IMR-90 (cell line): ENCODE results near the gene BRINP1. TPM values are rescaled to one million over a fixed set of nuclear protein-coding genes. Genes with fewer than 3 reads are reported as not detected.

Source experiments
- ATAC-seq: fragments of 200-7000 bp; cut with Tn5 transposase; 2 replicates; pipeline ENCODE4 v1.9.1; 2020; ENCODE audit warnings: low read depth, mild to moderate bottlenecking, moderate library complexity
- BruUV-seq: library from RNA; stranded (reverse); fragments of 400-500 nt; replicated peaks from 2 replicates; lab custom pipeline; 2021; lab: Mats Ljungman, UMichigan
- CTCF ChIA-PET: fragments of 300-600 bp; formaldehyde crosslinking; extraction: SDS; loops from one replicate; lab custom pipeline; 2021; ENCODE audit warnings: antibody characterized with exemption; lab: Yijun Ruan, JAX
- POLR2A ChIA-PET: fragments of 300-600 bp; sonication (Branson Sonifier 250); formaldehyde crosslinking; loops from one replicate; lab custom pipeline; 2022; ENCODE audit warnings: antibody characterized with exemption; ENCODE audit not compliant: unreplicated experiment; lab: Charles Lee
- DNase-seq: peaks from one replicate; pipeline ENCODE4 v3.0.0; 2013
- H2AFZ ChIP-seq: replicated peaks from 2 replicates; pipeline ENCODE3; 2013; ENCODE audit warnings: low read length, mild to moderate bottlenecking; ENCODE audit not compliant: poor library complexity
- H2AK5ac ChIP-seq: 2 replicates; pipeline ENCODE4 v1.6.1; 2013; ENCODE audit warnings: low read depth, low read length, inconsistent platforms
- H2AK9ac ChIP-seq: replicated peaks from 2 replicates; pipeline ENCODE3; 2013; ENCODE audit warnings: mild to moderate bottlenecking, low read depth, low read length, moderate library complexity; ENCODE audit not compliant: poor library complexity
- H2BK120ac ChIP-seq: 2 replicates; pipeline ENCODE4 v1.6.1; 2013; ENCODE audit warnings: low read depth, low read length, inconsistent platforms
- H2BK15ac ChIP-seq: 3 replicates; pipeline ENCODE4 v1.6.1; 2013; ENCODE audit warnings: low read depth, low read length, inconsistent platforms
- H2BK20ac ChIP-seq: 2 replicates; pipeline ENCODE4 v1.6.1; 2013; ENCODE audit warnings: low read depth, mild to moderate bottlenecking, inconsistent platforms, low read length, moderate library complexity
- H2BK5ac ChIP-seq: 2 replicates; pipeline ENCODE4 v1.6.1; 2013; ENCODE audit warnings: mild to moderate bottlenecking, low read depth, low read length, inconsistent platforms; ENCODE audit not compliant: poor library complexity, severe bottlenecking
- H3K14ac ChIP-seq: replicated peaks from 2 replicates; pipeline ENCODE4 v1.6.1; 2013; ENCODE audit warnings: low read depth, low read length, inconsistent platforms
- H3K18ac ChIP-seq: 2 replicates; pipeline ENCODE4 v1.6.1; 2013; ENCODE audit warnings: low read depth, low read length, control low read depth
- H3K23ac ChIP-seq: 2 replicates; pipeline ENCODE4 v1.6.1; 2013; ENCODE audit warnings: low read depth, low read length, inconsistent platforms
- H3K27ac ChIP-seq: 2 replicates; pipeline ENCODE4 v1.5.1; 2013; ENCODE audit warnings: mild to moderate bottlenecking, control low read depth, low read length; ENCODE audit not compliant: insufficient read depth
- H3K27me3 ChIP-seq: 2 replicates; pipeline ENCODE4 v1.6.1; 2013; ENCODE audit warnings: low read length; ENCODE audit not compliant: control insufficient read depth, insufficient read depth
- H3K36me3 ChIP-seq: 2 replicates; pipeline ENCODE4 v1.6.1; 2013; ENCODE audit warnings: low read length, mixed read lengths; ENCODE audit not compliant: control insufficient read depth, insufficient read depth
- H3K4ac ChIP-seq: 2 replicates; pipeline ENCODE4 v1.6.1; 2013; ENCODE audit warnings: low read depth, low read length, inconsistent platforms
- H3K4me1 ChIP-seq: 2 replicates; pipeline ENCODE4 v1.6.1; 2013; ENCODE audit warnings: low read length, mixed read lengths; ENCODE audit not compliant: control insufficient read depth, insufficient read depth
- H3K4me2 ChIP-seq: 2 replicates; pipeline ENCODE4 v1.6.1; 2013; ENCODE audit warnings: low read depth, mild to moderate bottlenecking, control low read depth, low read length, moderate library complexity
- H3K4me3 ChIP-seq: 2 replicates; pipeline ENCODE4 v1.5.1; 2013; ENCODE audit warnings: low read depth, mild to moderate bottlenecking, control low read depth, low read length, moderate library complexity; ENCODE audit not compliant: insufficient read depth
- H3K56ac ChIP-seq: 2 replicates; pipeline ENCODE4 v1.6.1; 2013; ENCODE audit warnings: low read length, inconsistent platforms; ENCODE audit not compliant: insufficient read depth; ENCODE audit errors: extremely low read depth
- H3K79me1 ChIP-seq, 2 experiments: 2 replicates each; pipeline ENCODE4 v1.6.1; 2013; ENCODE audit warnings: low read length in 2 of 2, inconsistent platforms in 1 of 2, low read depth in 1 of 2
- H3K9ac ChIP-seq: 2 replicates; pipeline ENCODE4 v1.6.1; 2013; ENCODE audit warnings: low read depth, low read length, control low read depth
- H3K9me1 ChIP-seq: 2 replicates; pipeline ENCODE4 v1.6.1; 2013; ENCODE audit warnings: low read length, inconsistent platforms; ENCODE audit not compliant: insufficient read depth
- H3K9me3 ChIP-seq: 2 replicates; pipeline ENCODE4 v1.6.1; 2013; ENCODE audit warnings: low read length; ENCODE audit not compliant: control insufficient read depth, insufficient read depth
- H4K20me1 ChIP-seq: 2 replicates; pipeline ENCODE4 v1.6.1; 2013; ENCODE audit warnings: low read length, inconsistent platforms; ENCODE audit not compliant: insufficient read depth
- H4K5ac ChIP-seq: 2 replicates; pipeline ENCODE4 v1.6.1; 2013; ENCODE audit warnings: mild to moderate bottlenecking, low read depth, low read length, control low read depth
- H4K8ac ChIP-seq, 2 experiments: 2 replicates each; pipeline ENCODE4 v1.6.1; 2013; ENCODE audit warnings: low read depth in 2 of 2, low read length in 2 of 2, control low read depth in 1 of 2, inconsistent platforms in 1 of 2
- H4K91ac ChIP-seq: 2 replicates; pipeline ENCODE4 v1.6.1; 2013; ENCODE audit warnings: low read depth, low read length, inconsistent platforms; ENCODE audit not compliant: insufficient read depth
- BHLHE40 ChIP-seq: fragments of 150-350 bp; IDR thresholded peaks from 2 replicates; pipeline ENCODE4 v1.6.1; 2016; ENCODE audit warnings: mild to moderate bottlenecking, low read depth, low read length
- CEBPB ChIP-seq: IDR thresholded peaks from 2 replicates; pipeline ENCODE4 v1.6.1; 2012; ENCODE audit warnings: low read depth, low read length, improper control_type of control experiment
- CHD1 ChIP-seq: IDR thresholded peaks from 2 replicates; pipeline ENCODE4 v1.6.1; 2012; ENCODE audit warnings: low read depth, low read length, improper control_type of control experiment
- CTCF ChIP-seq: conservative IDR thresholded peaks from 2 replicates; pipeline ENCODE4 v1.5.1; 2012; ENCODE audit warnings: mild to moderate bottlenecking, low read depth, low read length, improper control_type of control experiment
- ELK1 ChIP-seq: fragments of 150-350 bp; IDR thresholded peaks from 2 replicates; pipeline ENCODE4 v1.6.1; 2016; ENCODE audit warnings: low read depth, mild to moderate bottlenecking, low read length, moderate library complexity, borderline replicate concordance
- MXI1 ChIP-seq: IDR thresholded peaks from 2 replicates; pipeline ENCODE4 v1.6.1; 2012; ENCODE audit warnings: low read depth, mild to moderate bottlenecking, low read length, moderate library complexity, borderline replicate concordance
- RAD21 ChIP-seq: IDR thresholded peaks from 2 replicates; pipeline ENCODE4 v1.6.1; 2012; ENCODE audit warnings: low read length, improper control_type of control experiment
- SMC3 ChIP-seq: fragments of 150-350 bp; IDR thresholded peaks from 2 replicates; pipeline ENCODE4 v1.6.1; 2016; ENCODE audit warnings: low read depth, mild to moderate bottlenecking, antibody characterized with exemption, low read length, moderate library complexity
- USF2 ChIP-seq: fragments of 150-350 bp; IDR thresholded peaks from 2 replicates; pipeline ENCODE4 v1.6.1; 2017; ENCODE audit warnings: mild to moderate bottlenecking, antibody characterized with exemption, low read length, low read depth
- WGBS, 2 experiments: methylation state at CpG; one replicate each; pipeline versions ENCODE4 v1.1.5 to v1.1.7; 2013; ENCODE audit warnings: missing lambda C conversion rate in 2 of 2; ENCODE audit not compliant: insufficient read length in 1 of 2; ENCODE audit errors: extremely low coverage in 2 of 2; 5-methylcytosine and 5-hydroxymethylcytosine counted together
- dilution Hi-C: fragments of 300-500 bp; cut with HindIII; formaldehyde crosslinking; loops from one replicate; pipeline ENCODE4 v1.14.3; 2018; ENCODE audit warnings: low sequenced_read_pairs; ENCODE audit not compliant: unreplicated experiment
- in situ Hi-C: fragments of 300-500 bp; cut with MboI; formaldehyde crosslinking; loops from 3 replicates; pipeline ENCODE4 v1.14.3; 2019; ENCODE audit warnings: low sequenced_read_pairs, inconsistent platforms, mixed read lengths
- intact Hi-C: fragments of 100-400 bp; cut with micrococcal nuclease; formaldehyde crosslinking; loops from 2 replicates; pipeline ENCODE4 v1.10.0; 2022
- polyA plus RNA-seq, 3 experiments: library from polyadenylated mRNA; depleted of rRNA; stranded (reverse); fragments of >200 nt; gene quantifications; 2 replicates each; pipeline ENCODE4 v1.2.3, GENCODE V29; 2012; ENCODE audit warnings: low replicate concordance in 1 of 3
- total RNA-seq: library from RNA; depleted of rRNA; stranded (reverse); fragments of >200 nt; gene quantifications from 2 replicates; pipeline ENCODE4 v1.2.3, GENCODE V29; 2012

The BRINP1 gene
- total and polyA plus RNA-seq, 2 of the 4 experiments (the other 2 are of a cell fraction), result under 0.01 TPM; not detected in 1

GRCh38 chr9:119121899-119122298 lies 247.3 kb downstream of the BRINP1 start:
- WGBS, 2 experiments, result no CpG with 5 or more reads among the region's 1 CpG
- TF ChIP-seq CTCF, result no peak
- no peak for TF ChIP-seq BHLHE40
- TF ChIP-seq CEBPB, result no peak
- no peak for TF ChIP-seq ELK1
- TF ChIP-seq USF2, result no peak
- TF ChIP-seq SMC3, result no peak
- TF ChIP-seq RAD21, result no peak
- TF ChIP-seq MXI1, result no peak
- TF ChIP-seq CHD1, result no peak
- Histone ChIP-seq H3K27ac (no peak overlapping the region), H3K79me1 (no peaks in the 10 kb centered on the region), H2AK9ac (no peak overlapping the region), H3K18ac (no peak overlapping the region), H3K9me1 (no peaks in the 10 kb centered on the region), H3K4me2 (no peak overlapping the region), H2BK15ac (no peak overlapping the region), H2BK5ac (no peak overlapping the region), H3K27me3 (no peaks in the 10 kb centered on the region), H3K4me3 (no peak overlapping the region), H2BK20ac (no peak overlapping the region), H4K5ac (no peak overlapping the region), H3K56ac (no peak overlapping the region), H3K4me1 (no peaks in the 10 kb centered on the region), H3K9me3 (peaks cover 8% of the 10 kb centered on the region; the same call in 1 of the 2 replicates), H3K23ac (no peak overlapping the region), H3K36me3 (no peaks in the 10 kb centered on the region), H3K4ac (no peak overlapping the region), H2BK120ac (no peak overlapping the region), H4K8ac (no peak overlapping the region), H2AFZ (no peak overlapping the region), H4K20me1 (no peaks in the 10 kb centered on the region), H3K9ac (no peak overlapping the region), H3K14ac (no peak overlapping the region), H2AK5ac (no peak overlapping the region), H4K91ac (no peak overlapping the region)
- BruUV-seq, result no TSS peak
- in situ Hi-C loops (no loop called here), dilution Hi-C loops (no loop called here), intact Hi-C loops (no loop called here)
- no peak for DNase-seq
- no peak for ATAC-seq
- ChIA-PET POLR2A (no interaction called here), CTCF (no interaction called here)
